K562 (cell line): Measurements from ENCODE around the gene PPIH. TPM values are rescaled to one million over a fixed set of nuclear protein-coding genes. Genes with fewer than 3 reads are reported as not detected.

Source experiments
- CBX3 ChIP-seq, 2 experiments: IDR thresholded peaks; 1 replicate in 1 of 2; 2 replicates in 1 of 2; pipeline ENCODE4 v1.6.1; 2012; ENCODE audit warnings: inconsistent platforms in 2 of 2, low read length in 2 of 2, borderline replicate concordance in 1 of 2, control low read depth in 1 of 2
- CHD1 ChIP-seq: fragments of 200-600 bp; sonication (generic); IDR thresholded peaks from one replicate; pipeline ENCODE4 v1.6.1; 2012; ENCODE audit warnings: mild to moderate bottlenecking, moderate library complexity, low read length, inconsistent platforms
- CREM ChIP-seq: IDR thresholded peaks from 2 replicates; pipeline ENCODE4 v1.6.1; 2014; ENCODE audit warnings: antibody characterized with exemption, low read depth
- EHMT2 ChIP-seq: fragments of 450-650 bp; IDR thresholded peaks from 2 replicates; pipeline ENCODE4 v1.6.1; 2018; ENCODE audit warnings: antibody characterized with exemption
- MBD2 ChIP-seq: sonication (generic); IDR thresholded peaks from 2 replicates; pipeline ENCODE4 v1.6.1; 2016; ENCODE audit warnings: low read depth, borderline replicate concordance
- MYC ChIP-seq, 2 experiments: fragments of 250-450 bp in 1 of 2; sonication (Bioruptor Pico) in 1 of 2; IDR thresholded peaks; 2 replicates each; pipeline versions ENCODE4 v1.5.1 to v1.6.1; 2012 to 2021; ENCODE audit warnings: low read depth in 2 of 2, borderline replicate concordance in 1 of 2, improper control_type of control experiment in 1 of 2, low read length in 1 of 2, mild to moderate bottlenecking in 1 of 2, moderate library complexity in 1 of 2
- PHF21A ChIP-seq: fragments of 450-650 bp; IDR thresholded peaks from 2 replicates; pipeline ENCODE4 v1.6.1; 2017; ENCODE audit warnings: low read depth, borderline replicate concordance
- RNF2 ChIP-seq: sonication (generic); IDR thresholded peaks from 2 replicates; pipeline ENCODE4 v1.6.1; 2016
- RNF219 ChIP-seq: fragments of 250-450 bp; sonication (Bioruptor Pico); IDR thresholded peaks from 2 replicates; pipeline ENCODE4 v1.5.0; 2022; ENCODE audit warnings: mild to moderate bottlenecking
- SETDB1 ChIP-seq: IDR thresholded peaks from one replicate; pipeline ENCODE4 v1.6.1; 2012; ENCODE audit warnings: low read length, control low read depth, inconsistent platforms
- SFPQ ChIP-seq: fragments of 200-400 bp; formaldehyde crosslinking; IDR thresholded peaks from 2 replicates; pipeline ENCODE4 v1.6.1; 2017; ENCODE audit warnings: mild to moderate bottlenecking, low read depth, low read length, moderate library complexity
- SMARCA5 ChIP-seq: fragments of 450-650 bp; IDR thresholded peaks from 2 replicates; pipeline ENCODE4 v1.6.1; 2016
- TEAD2 ChIP-seq: fragments of 450-650 bp; IDR thresholded peaks from 2 replicates; pipeline ENCODE4 v1.6.1; 2016; ENCODE audit warnings: missing genetic modification characterization, control low read depth, missing compliant biosample characterization
- TEAD4 ChIP-seq, 2 experiments: sonication (generic) in 1 of 2; formaldehyde crosslinking in 1 of 2; IDR thresholded peaks; 2 replicates each; pipeline versions ENCODE4 v1.6.1 to v1.8.0; 2012 to 2022; ENCODE audit warnings: borderline replicate concordance in 1 of 2, inconsistent platforms in 1 of 2, low read length in 1 of 2, mild to moderate bottlenecking in 1 of 2, missing genetic modification reagents in 1 of 2
- TOE1 ChIP-seq, 2 experiments: fragments of 450-650 bp in 1 of 2; sonication (generic) in 1 of 2; formaldehyde crosslinking in 1 of 2; IDR thresholded peaks; 2 replicates each; pipeline versions ENCODE4 v1.7.1 to v1.8.0; 2016 to 2022; ENCODE audit warnings: borderline replicate concordance in 2 of 2, mild to moderate bottlenecking in 2 of 2, antibody characterized with exemption in 1 of 2, inconsistent platforms in 1 of 2, low read depth in 1 of 2, missing genetic modification reagents in 1 of 2, moderate library complexity in 1 of 2
- ZNF146 ChIP-seq: IDR thresholded peaks from one replicate; pipeline ENCODE4 v1.6.1; 2018; ENCODE audit warnings: missing compliant biosample characterization; ENCODE audit not compliant: unreplicated experiment
- ZNF561 ChIP-seq: fragments of 450-650 bp; formaldehyde crosslinking; conservative IDR thresholded peaks from 2 replicates; pipeline ENCODE4 v1.4.0; 2020; ENCODE audit warnings: mild to moderate bottlenecking, moderate library complexity
- ZNF57 ChIP-seq: fragments of 450-650 bp; formaldehyde crosslinking; IDR thresholded peaks from 2 replicates; pipeline ENCODE4 v1.4.0; 2020; ENCODE audit warnings: mild to moderate bottlenecking, moderate library complexity
- polyA plus RNA-seq, 8 experiments: library from polyadenylated mRNA; depleted of rRNA in 4 of 8; stranded (reverse) in 5 of 8; unstranded in 3 of 8; fragments of >200 nt; fragmentation: Nextera tagmentation in 2 of 8; fragmentation: Illumina TruSeq in 1 of 8; extraction: Ambion mirVana in 2 of 8; extraction: Trizol in 1 of 8; gene quantifications; 2 replicates each; pipeline versions ENCODE4 v1.2.1 to v1.2.3, GENCODE V29; 2011 to 2014; ENCODE audit warnings: inconsistent platforms in 1 of 8, missing spikeins in 1 of 8
- total RNA-seq, 7 experiments: library from RNA; depleted of rRNA in 6 of 7; stranded (reverse); fragments of >200 nt in 6 of 7; fragmentation: Illumina TruSeq in 2 of 7; extraction: Trizol in 2 of 7; gene quantifications; 2 replicates each; pipeline versions ENCODE4 v1.2.1 to v1.2.3, GENCODE V29; 2011 to 2021; ENCODE audit warnings: low replicate concordance in 1 of 7
- TF ChIP-seq, protein P1 (sequence below): sonication (generic); formaldehyde crosslinking; IDR thresholded peaks from 2 replicates; pipeline ENCODE4 v1.8.1; 2023; ENCODE audit warnings: mild to moderate bottlenecking, missing genetic modification reagents
- TF ChIP-seq, protein P2 (sequence below): fragments of 450-650 bp; formaldehyde crosslinking; IDR thresholded peaks from 2 replicates; pipeline ENCODE4 v1.4.0; 2022; ENCODE audit warnings: mild to moderate bottlenecking, moderate library complexity

Gene PPIH
- total and polyA plus RNA-seq, 9 of the 15 experiments (the other 6 are each of a cell fraction or from before 2014, with no cell fraction given), result 197 to 470 (median 277) TPM

GRCh38 chr1:42681741-42682483 lies 23.7 kb downstream of the PPIH start, which contains the start of gene YBX1 (continued):
- TF ChIP-seq, protein P1, sequence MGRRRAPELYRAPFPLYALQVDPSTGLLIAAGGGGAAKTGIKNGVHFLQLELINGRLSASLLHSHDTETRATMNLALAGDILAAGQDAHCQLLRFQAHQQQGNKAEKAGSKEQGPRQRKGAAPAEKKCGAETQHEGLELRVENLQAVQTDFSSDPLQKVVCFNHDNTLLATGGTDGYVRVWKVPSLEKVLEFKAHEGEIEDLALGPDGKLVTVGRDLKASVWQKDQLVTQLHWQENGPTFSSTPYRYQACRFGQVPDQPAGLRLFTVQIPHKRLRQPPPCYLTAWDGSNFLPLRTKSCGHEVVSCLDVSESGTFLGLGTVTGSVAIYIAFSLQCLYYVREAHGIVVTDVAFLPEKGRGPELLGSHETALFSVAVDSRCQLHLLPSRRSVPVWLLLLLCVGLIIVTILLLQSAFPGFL (CRISPR knock-in tag), result no peak
- no peak for TF ChIP-seq ZNF146
- peak; percentile 71; the same call in 1 of the 2 replicates for TF ChIP-seq CREM
- peak; percentile 99 for TF ChIP-seq MYC (IDR thresholded peaks at IDR 0.05; ENCODE audit: low read depth, low read length)
- peak; percentile 99 for TF ChIP-seq MYC (CRISPR knock-in tag; IDR thresholded peaks at IDR 0.05; ENCODE audit: borderline replicate concordance, low read depth)
- no peak; the same call in 1 of the 2 replicates for TF ChIP-seq ZNF561
- no peak for TF ChIP-seq SMARCA5
- peak; percentile 52; the same call in 1 of the 2 replicates for TF ChIP-seq TOE1 (IDR thresholded peaks at IDR 0.05; ENCODE audit: borderline replicate concordance)
- no peak for TF ChIP-seq TOE1 (CRISPR knock-in tag; IDR thresholded peaks at IDR 0.05; ENCODE audit: borderline replicate concordance, low read depth)
- TF ChIP-seq PHF21A, result no peak
- TF ChIP-seq ZNF57 (CRISPR knock-in tag), result no peak
- TF ChIP-seq, protein P2, sequence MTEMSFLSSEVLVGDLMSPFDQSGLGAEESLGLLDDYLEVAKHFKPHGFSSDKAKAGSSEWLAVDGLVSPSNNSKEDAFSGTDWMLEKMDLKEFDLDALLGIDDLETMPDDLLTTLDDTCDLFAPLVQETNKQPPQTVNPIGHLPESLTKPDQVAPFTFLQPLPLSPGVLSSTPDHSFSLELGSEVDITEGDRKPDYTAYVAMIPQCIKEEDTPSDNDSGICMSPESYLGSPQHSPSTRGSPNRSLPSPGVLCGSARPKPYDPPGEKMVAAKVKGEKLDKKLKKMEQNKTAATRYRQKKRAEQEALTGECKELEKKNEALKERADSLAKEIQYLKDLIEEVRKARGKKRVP, result no peak
- TF ChIP-seq RNF2, result no peak; the same call in 1 of the 2 replicates
- TF ChIP-seq MBD2, result peak; percentile 98
- no peak for TF ChIP-seq SFPQ
- TF ChIP-seq EHMT2, result no peak
- TF ChIP-seq RNF219 (CRISPR knock-in tag), result 0 out of 2 replicates have a peak, but pooled peaks have one; percentile 62
- TF ChIP-seq SETDB1, result no peak
- no peak; the same call in none of the 2 replicates for TF ChIP-seq TEAD4 (IDR thresholded peaks at IDR 0.05; ENCODE audit: low read length)
- TF ChIP-seq TEAD4 (CRISPR knock-in tag; IDR thresholded peaks at IDR 0.05; ENCODE audit: borderline replicate concordance), result 0 out of 2 replicates have a peak, but pooled peaks have one; percentile 30
- TF ChIP-seq CBX3 (IDR thresholded peaks at IDR 0.05; ENCODE audit: borderline replicate concordance in 1 of 2, low read length in 2 of 2), result peak in 1 of 2 experiments; percentile 45; a peak in 1 of 3 replicates
- no peak for TF ChIP-seq TEAD2 (tag)
- peak; percentile 94 for TF ChIP-seq CHD1
